H9 (cell line): Measurements from ENCODE around the gene FDX2. TPM values are rescaled to one million over a fixed set of nuclear protein-coding genes. Genes with fewer than 3 reads are reported as not detected.

Experiments
- DNase-seq: peaks from one replicate; pipeline ENCODE4 v3.0.0-alpha.2; 2017
- H2AFZ ChIP-seq: one replicate; pipeline ENCODE4 v1.6.1; 2013; ENCODE audit warnings: mild to moderate bottlenecking, low read length, control low read depth, moderate library complexity
- H2AK5ac ChIP-seq: 2 replicates; pipeline ENCODE4 v1.6.1; 2013; ENCODE audit warnings: low read length, control low read depth, mixed read lengths; ENCODE audit not compliant: insufficient read length
- H2BK120ac ChIP-seq: one replicate; pipeline ENCODE4 v1.6.1; 2013; ENCODE audit warnings: low read depth, mild to moderate bottlenecking, low read length, control low read depth, inconsistent platforms; ENCODE audit not compliant: poor library complexity, severe bottlenecking
- H2BK12ac ChIP-seq: 2 replicates; pipeline ENCODE4 v1.6.1; 2013; ENCODE audit warnings: low read length, control low read depth, mixed read lengths, low read depth; ENCODE audit not compliant: insufficient read length
- H2BK15ac ChIP-seq: 2 replicates; pipeline ENCODE4 v1.6.1; 2013; ENCODE audit warnings: low read depth, low read length, control low read depth
- H2BK20ac ChIP-seq: one replicate; pipeline ENCODE4 v1.6.1; 2013; ENCODE audit warnings: low read depth, mild to moderate bottlenecking, low read length, control low read depth, inconsistent platforms; ENCODE audit not compliant: poor library complexity, severe bottlenecking
- H2BK5ac ChIP-seq: 2 replicates; pipeline ENCODE4 v1.6.1; 2013; ENCODE audit warnings: low read length, control low read depth, mixed read lengths; ENCODE audit not compliant: insufficient read length
- H3K14ac ChIP-seq: 2 replicates; pipeline ENCODE4 v1.6.1; 2013; ENCODE audit warnings: low read length, control low read depth; ENCODE audit not compliant: insufficient read depth
- H3K18ac ChIP-seq: 2 replicates; pipeline ENCODE4 v1.6.1; 2013; ENCODE audit warnings: low read depth, mild to moderate bottlenecking, mixed read lengths, low read length, control low read depth; ENCODE audit not compliant: insufficient read length
- H3K23ac ChIP-seq: 2 replicates; pipeline ENCODE4 v1.6.1; 2013; ENCODE audit warnings: low read length, control low read depth, mixed read lengths, low read depth; ENCODE audit not compliant: insufficient read length
- H3K23me2 ChIP-seq: 2 replicates; pipeline ENCODE4 v1.6.1; 2013; ENCODE audit warnings: low read depth, mild to moderate bottlenecking, mixed read lengths, low read length, control low read depth; ENCODE audit not compliant: insufficient read length, poor library complexity, severe bottlenecking
- H3K27ac ChIP-seq: 2 replicates; pipeline ENCODE4 v1.5.1; 2013; ENCODE audit warnings: low read length, control low read depth, mixed read lengths, low read depth; ENCODE audit not compliant: insufficient read length
- H3K27me3 ChIP-seq: 2 replicates; pipeline ENCODE4 v1.6.1; 2013; ENCODE audit warnings: low read length, control low read depth, inconsistent platforms; ENCODE audit not compliant: insufficient read depth
- H3K4ac ChIP-seq: 2 replicates; pipeline ENCODE4 v1.6.1; 2013; ENCODE audit warnings: low read depth, mild to moderate bottlenecking, control low read depth, inconsistent platforms, low read length, moderate library complexity
- H3K4me1 ChIP-seq: 2 replicates; pipeline ENCODE4 v1.6.1; 2013; ENCODE audit warnings: low read length, control low read depth, inconsistent platforms; ENCODE audit not compliant: insufficient read depth
- H3K4me2 ChIP-seq: 2 replicates; pipeline ENCODE4 v1.6.1; 2013; ENCODE audit warnings: low read length, control low read depth, mixed read lengths; ENCODE audit not compliant: insufficient read length, insufficient read depth
- H3K56ac ChIP-seq: 2 replicates; pipeline ENCODE4 v1.6.1; 2013; ENCODE audit warnings: low read depth, mild to moderate bottlenecking, mixed read lengths, low read length, control low read depth; ENCODE audit not compliant: insufficient read length
- H3K79me1 ChIP-seq: 2 replicates; pipeline ENCODE4 v1.6.1; 2013; ENCODE audit warnings: low read depth, mild to moderate bottlenecking, moderate library complexity, low read length, control low read depth, inconsistent platforms; ENCODE audit not compliant: insufficient read depth, poor library complexity, severe bottlenecking
- H3K79me2 ChIP-seq: 2 replicates; pipeline ENCODE4 v1.6.1; 2013; ENCODE audit warnings: low read length, control low read depth, inconsistent platforms; ENCODE audit not compliant: insufficient read depth
- H3K9ac ChIP-seq: 2 replicates; pipeline ENCODE4 v1.6.1; 2013; ENCODE audit warnings: low read length, control low read depth, mixed read lengths; ENCODE audit not compliant: insufficient read length; ENCODE audit errors: extremely low read depth
- H3K9me3 ChIP-seq: one replicate; pipeline ENCODE4 v1.6.1; 2013; ENCODE audit warnings: low read depth, low read length, inconsistent platforms; ENCODE audit not compliant: control insufficient read depth
- H3T11ph ChIP-seq: one replicate; pipeline ENCODE4 v1.6.1; 2013; ENCODE audit warnings: mild to moderate bottlenecking, low read length, control low read depth, inconsistent platforms
- H4K20me1 ChIP-seq: one replicate; pipeline ENCODE4 v1.6.1; 2013; ENCODE audit not compliant: control insufficient read depth, insufficient read length, insufficient read depth
- H4K5ac ChIP-seq: 2 replicates; pipeline ENCODE4 v1.6.1; 2013; ENCODE audit warnings: low read depth, mild to moderate bottlenecking, mixed read lengths, low read length, control low read depth; ENCODE audit not compliant: insufficient read length
- H4K8ac ChIP-seq: replicated peaks from 2 replicates; pipeline ENCODE4 v1.6.1; 2013; ENCODE audit warnings: low read length, control low read depth, mixed read lengths, low read depth; ENCODE audit not compliant: insufficient read length
- H4K91ac ChIP-seq: 2 replicates; pipeline ENCODE4 v1.6.1; 2013; ENCODE audit warnings: low read depth, mild to moderate bottlenecking, moderate library complexity, mixed read lengths, low read length, control low read depth; ENCODE audit not compliant: insufficient read length
- H3K27ac Mint-ChIP-seq, 3 experiments: 2 replicates in 2 of 3; 3 replicates in 1 of 3; pipeline ENCODE4 v1.8.0; 2020 to 2021; ENCODE audit warnings: mixed read lengths in 3 of 3, mild to moderate bottlenecking in 1 of 3, moderate library complexity in 1 of 3
- H3K27me3 Mint-ChIP-seq: 2 replicates; pipeline ENCODE4 v1.8.0; 2021; ENCODE audit warnings: low read depth, mild to moderate bottlenecking, moderate library complexity, mixed read lengths
- H3K36me3 Mint-ChIP-seq, 3 experiments: 2 replicates in 2 of 3; 3 replicates in 1 of 3; pipeline ENCODE4 v1.8.0; 2020 to 2021; ENCODE audit warnings: low read depth in 3 of 3, mixed read lengths in 3 of 3; ENCODE audit not compliant: insufficient read depth in 1 of 3
- H3K4me1 Mint-ChIP-seq, 2 experiments: 2 replicates each; pipeline ENCODE4 v1.8.0; 2020; ENCODE audit warnings: mixed read lengths in 2 of 2
- H3K4me3 Mint-ChIP-seq, 2 experiments: 2 replicates in 1 of 2; 3 replicates in 1 of 2; pipeline ENCODE4 v1.8.0; 2020 to 2021; ENCODE audit warnings: mild to moderate bottlenecking in 2 of 2, mixed read lengths in 2 of 2, moderate library complexity in 1 of 2
- H3K9me3 Mint-ChIP-seq, 2 experiments: 2 replicates in 1 of 2; 3 replicates in 1 of 2; pipeline ENCODE4 v1.8.0; 2020; ENCODE audit warnings: mild to moderate bottlenecking in 2 of 2, mixed read lengths in 2 of 2, moderate library complexity in 1 of 2
- WGBS: extraction: QIAGEN DNeasy Blood & Tissue Kit; methylation state at CpG from one replicate; pipeline ENCODE4 v1.1.7; 2013; ENCODE audit warnings: missing lambda C conversion rate, low lambda C conversion rate, mixed read lengths; ENCODE audit not compliant: insufficient read length; ENCODE audit errors: extremely low coverage; 5-methylcytosine and 5-hydroxymethylcytosine counted together
- total RNA-seq: library from RNA; stranded (reverse); gene quantifications from 2 replicates; pipeline ENCODE4 v1.2.1, GENCODE V29; 2021
- TF ChIP-seq, protein P1 (sequence below): fragments of 200-600 bp; sonication (generic); conservative IDR thresholded peaks from 3 replicates; pipeline ENCODE4 v1.8.0; 2021; ENCODE audit warnings: antibody characterized with exemption, mild to moderate bottlenecking

The FDX2 gene
- total RNA-seq, 1 experiment from 2014 or later, result 27.7 TPM

DNA sequence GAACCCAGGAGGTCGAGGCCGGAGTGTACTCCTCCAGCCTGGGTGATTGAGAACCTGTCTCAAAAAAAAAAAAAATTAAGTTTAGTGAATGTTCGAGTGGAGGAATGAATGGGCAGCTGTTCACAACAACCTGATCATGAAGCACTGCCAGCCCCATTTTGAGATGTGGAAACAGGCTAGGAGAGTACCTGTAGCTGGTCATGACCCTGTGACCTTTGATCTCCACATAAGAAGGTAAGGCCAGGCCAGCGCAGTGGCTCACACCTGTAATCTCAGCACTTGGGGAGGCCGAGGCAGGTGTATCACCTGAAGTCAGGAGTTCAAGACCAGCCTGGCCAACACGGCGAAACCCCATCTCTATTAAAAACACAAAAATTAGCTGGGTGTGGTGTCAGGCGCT lies 9.9 kb upstream of the FDX2 start:
- Histone ChIP-seq H4K5ac (no peak overlapping the region), H3K23ac (no peak overlapping the region), H4K91ac (no peak overlapping the region), H3K23me2 (no peaks in the 10 kb centered on the region), H2BK120ac (no peak overlapping the region), H3K4me1 (no peaks in the 10 kb centered on the region), H3K14ac (no peak overlapping the region), H3K27ac (no peak overlapping the region), H3T11ph (no peak overlapping the region), H3K56ac (no peak overlapping the region), H2BK15ac (no peak overlapping the region), H2AK5ac (no peak overlapping the region), H3K27me3 (no peaks in the 10 kb centered on the region), H3K4me2 (no peak overlapping the region), H2BK20ac (no peak overlapping the region), H3K9me3 (no peaks in the 10 kb centered on the region), H4K20me1 (no peaks in the 10 kb centered on the region), H3K79me1 (no peaks in the 10 kb centered on the region), H3K79me2 (no peaks in the 10 kb centered on the region), H2AFZ (no peak overlapping the region), H3K18ac (no peak overlapping the region), H2BK12ac (no peak overlapping the region), H3K9ac (no peak overlapping the region), H3K4ac (no peak overlapping the region), H4K8ac (no peak overlapping the region), H2BK5ac (no peak overlapping the region)
- Mint-ChIP-seq H3K36me3 (peaks cover 25 to 74% (median 69%) of the 10 kb centered on the region in 3 experiments), H3K27me3 (no peaks in the 10 kb centered on the region), H3K4me3 (no peak overlapping the region), H3K9me3 (no peaks in the 10 kb centered on the region; a peak in 1 of 5 replicates), H3K27ac (no peak overlapping the region), H3K4me1 (no peaks in the 10 kb centered on the region)
- no peak for DNase-seq
- WGBS, result no CpG with 5 or more reads among the region's 8 CpGs
- TF ChIP-seq, protein P1, sequence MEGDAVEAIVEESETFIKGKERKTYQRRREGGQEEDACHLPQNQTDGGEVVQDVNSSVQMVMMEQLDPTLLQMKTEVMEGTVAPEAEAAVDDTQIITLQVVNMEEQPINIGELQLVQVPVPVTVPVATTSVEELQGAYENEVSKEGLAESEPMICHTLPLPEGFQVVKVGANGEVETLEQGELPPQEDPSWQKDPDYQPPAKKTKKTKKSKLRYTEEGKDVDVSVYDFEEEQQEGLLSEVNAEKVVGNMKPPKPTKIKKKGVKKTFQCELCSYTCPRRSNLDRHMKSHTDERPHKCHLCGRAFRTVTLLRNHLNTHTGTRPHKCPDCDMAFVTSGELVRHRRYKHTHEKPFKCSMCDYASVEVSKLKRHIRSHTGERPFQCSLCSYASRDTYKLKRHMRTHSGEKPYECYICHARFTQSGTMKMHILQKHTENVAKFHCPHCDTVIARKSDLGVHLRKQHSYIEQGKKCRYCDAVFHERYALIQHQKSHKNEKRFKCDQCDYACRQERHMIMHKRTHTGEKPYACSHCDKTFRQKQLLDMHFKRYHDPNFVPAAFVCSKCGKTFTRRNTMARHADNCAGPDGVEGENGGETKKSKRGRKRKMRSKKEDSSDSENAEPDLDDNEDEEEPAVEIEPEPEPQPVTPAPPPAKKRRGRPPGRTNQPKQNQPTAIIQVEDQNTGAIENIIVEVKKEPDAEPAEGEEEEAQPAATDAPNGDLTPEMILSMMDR, result no peak
